Measurements from ENCODE around the gene SLC8B1.

SLC8B1 gene

GRCh38 chr12:113314121-113314529, 20.8 kb downstream of the SLC8B1 start:
- intact Hi-C loops (cut with DNase I; ENCODE audit: low total_unique reads): no loop called here
- TF ChIP-seq CTCF (IDR thresholded peaks at IDR 0.05): no peak
- no peak overlapping the region for H3K27ac ChIP-seq
- DNase-seq: no peak
- H3K9me3 ChIP-seq: no peaks in the 10 kb centered on the region
- H3K36me3 ChIP-seq: peaks cover 55 to 96% (median 66%) of the 10 kb centered on the region in 3 donors
- H3K4me3 ChIP-seq: no peak overlapping the region
- H3K4me1 ChIP-seq: no peaks in the 10 kb centered on the region
- H3K27me3 ChIP-seq: no peaks in the 10 kb centered on the region

- H3K9me3 ChIP-seq: no peaks in the 10 kb centered on the region
- no peak overlapping the region for H3K4me3 ChIP-seq
- H3K36me3 ChIP-seq: peaks cover 66 to 94% (median 68%) of the 10 kb centered on the region in 3 donors
- H3K27ac ChIP-seq: no peak overlapping the region
- TF ChIP-seq CTCF (IDR thresholded peaks at IDR 0.05): no peak
- no peaks in the 10 kb centered on the region for H3K27me3 ChIP-seq
- no peak for DNase-seq
- no peaks in the 10 kb centered on the region for H3K4me1 ChIP-seq
- intact Hi-C loops (cut with DNase I; ENCODE audit: low total_unique reads): no loop called here
Observed at GRCh38 chr12:113310489-113310888, 24.4 kb downstream of the SLC8B1 start.

DNA sequence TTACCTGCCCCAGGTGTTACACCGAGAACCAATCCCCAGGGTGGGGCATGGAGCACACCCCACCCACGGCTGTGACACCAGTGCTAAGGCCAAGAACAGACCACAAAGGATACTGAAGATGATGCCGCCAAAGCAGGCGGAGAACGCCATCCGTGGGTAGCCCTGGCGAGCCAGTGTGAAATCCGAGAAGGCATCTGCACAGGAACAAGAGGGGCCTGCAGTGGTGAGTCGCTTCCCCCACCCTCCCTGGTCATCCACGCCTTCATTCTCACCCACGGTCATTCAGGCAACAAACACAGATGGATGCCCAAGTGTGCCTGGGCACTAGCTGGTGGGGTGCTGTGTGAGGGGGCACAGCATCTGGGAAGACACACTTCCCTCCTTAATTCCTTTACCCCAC, 28.5 kb downstream of the SLC8B1 start:
- H3K27ac ChIP-seq: no peak overlapping the region

DNA sequence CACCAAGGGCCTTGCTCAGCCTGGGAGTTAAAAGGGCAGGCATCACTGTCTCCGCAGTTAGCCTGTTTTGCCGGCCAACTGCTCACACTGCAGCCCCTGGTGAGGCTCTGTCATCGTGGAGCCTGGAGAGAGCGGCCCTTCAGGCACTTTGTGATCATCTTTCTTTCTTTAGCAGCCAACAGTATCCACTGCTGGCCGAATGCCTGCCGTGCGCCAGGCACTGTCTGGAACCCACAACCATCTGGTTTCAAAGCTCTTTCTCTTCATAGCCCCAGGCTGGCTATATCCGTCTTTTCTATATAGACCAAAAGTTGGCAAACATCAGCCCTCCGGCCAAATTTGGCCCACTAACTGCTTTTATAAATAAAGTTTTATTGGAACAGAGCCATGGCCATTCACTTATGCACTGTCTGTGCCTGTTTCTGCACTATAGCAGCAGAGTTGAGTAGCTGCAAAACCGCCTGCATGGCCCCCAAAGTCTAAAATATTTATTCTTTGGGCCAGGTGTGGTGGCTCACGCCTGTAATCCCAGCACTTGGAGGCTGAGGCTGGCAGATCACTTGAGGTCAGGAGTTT, 29.5 kb downstream of the SLC8B1 start:
- Histone ChIP-seq H3K4me3 (no peak overlapping the region), H3K4me1 (peaks cover 0 to 3% (median under 1%) of the 10 kb centered on the region in 4 donors), H3K9me3 (no peaks in the 10 kb centered on the region), H3K27ac (no peak overlapping the region), H3K36me3 (peaks cover 57 to 93% (median 76%) of the 10 kb centered on the region in 3 donors), H3K27me3 (no peaks in the 10 kb centered on the region)
- no peak for DNase-seq
- intact Hi-C loops (cut with DNase I; ENCODE audit: low total_unique reads): no loop called here
- TF ChIP-seq CTCF (IDR thresholded peaks at IDR 0.05): no peak

More for the DNA sequence above, 28.5 kb downstream of the SLC8B1 start:
- H3K4me3 ChIP-seq: no peak overlapping the region
- no peaks in the 10 kb centered on the region for H3K27me3 ChIP-seq
- no peaks in the 10 kb centered on the region for H3K4me1 ChIP-seq
- H3K36me3 ChIP-seq: peaks cover 65 to 97% (median 86%) of the 10 kb centered on the region in 3 donors
- intact Hi-C loops (cut with DNase I; ENCODE audit: low total_unique reads): no loop called here
- H3K9me3 ChIP-seq: no peaks in the 10 kb centered on the region
- DNase-seq: no peak
- TF ChIP-seq CTCF (IDR thresholded peaks at IDR 0.05): no peak

GRCh38 chr12:113302886-113303640, 31.8 kb downstream of the SLC8B1 start:
- Histone ChIP-seq H3K36me3 (peaks cover 36 to 74% (median 59%) of the 10 kb centered on the region in 3 donors), H3K27ac (no peak overlapping the region), H3K4me3 (no peak overlapping the region), H3K4me1 (peaks cover 6 to 26% (median 23%) of the 10 kb centered on the region in 4 donors), H3K9me3 (no peaks in the 10 kb centered on the region), H3K27me3 (no peaks in the 10 kb centered on the region)
- no peak for DNase-seq
- TF ChIP-seq CTCF (IDR thresholded peaks at IDR 0.05): no peak
- intact Hi-C loops (cut with DNase I; ENCODE audit: low total_unique reads): no loop called here
